Stimulated activated CD4-positive, alpha-beta T cell treated with anti-CD3 and anti-CD28 coated beads, Interleukin-4, amount 100 ng/mL, for 24 hours (primary cell): ENCODE results near the gene PLK2.

ENCODE experiments used
- DNase-seq: peaks from one replicate; pipeline ENCODE4 v3.0.0-alpha.2; 2020

The PLK2 gene

GRCh38 chr5:58477760-58478376 lies 18.0 kb upstream of the PLK2 start:
- DNase-seq: no peak

GRCh38 chr5:58475404-58475803 lies 15.5 kb upstream of the PLK2 start:
- no peak for DNase-seq

GRCh38 chr5:58469896-58470295 lies 10.0 kb upstream of the PLK2 start:
- DNase-seq: no peak

GRCh38 chr5:58466939-58467338 lies 7.1 kb upstream of the PLK2 start:
- peak; percentile 15 for DNase-seq

GRCh38 chr5:58462623-58463230 lies 2.8 kb upstream of the PLK2 start:
- peak; percentile 53 for DNase-seq

- DNase-seq: no peak
Measured at GRCh38 chr5:58462154-58462553, 2.3 kb upstream of the PLK2 start.

GRCh38 chr5:58460732-58461286 lies 923 bp upstream of the PLK2 start:
- peak; percentile 93 for DNase-seq

GRCh38 chr5:58459146-58460001 lies 512 bp downstream of the PLK2 start:
- peak; percentile 5 for DNase-seq

GRCh38 chr5:58458743-58459145 lies 1.1 kb downstream of the PLK2 start:
- no peak for DNase-seq

GRCh38 chr5:58458141-58458742 lies 1.6 kb downstream of the PLK2 start:
- no peak for DNase-seq

GRCh38 chr5:58457050-58457449 lies 2.8 kb downstream of the PLK2 start:
- no peak for DNase-seq

GRCh38 chr5:58456486-58456885 lies 3.4 kb downstream of the PLK2 start:
- no peak for DNase-seq

GRCh38 chr5:58456026-58456425 lies 3.9 kb downstream of the PLK2 start:
- no peak for DNase-seq

GRCh38 chr5:58455480-58455879 lies 4.4 kb downstream of the PLK2 start:
- no peak for DNase-seq

GRCh38 chr5:58455066-58455465 lies 4.8 kb downstream of the PLK2 start:
- no peak for DNase-seq

GRCh38 chr5:58454025-58454424 lies 5.9 kb downstream of the PLK2 start:
- DNase-seq: no peak

- no peak for DNase-seq
Measured at GRCh38 chr5:58453306-58453705, 6.6 kb downstream of the PLK2 start.

- no peak for DNase-seq
Measured at GRCh38 chr5:58452566-58453258, 7.2 kb downstream of the PLK2 start.

- no peak for DNase-seq
Measured at GRCh38 chr5:58451732-58452565, 7.9 kb downstream of the PLK2 start.

- no peak for DNase-seq
Measured at GRCh38 chr5:58450811-58451629, 8.9 kb downstream of the PLK2 start.

- DNase-seq: no peak
Measured at GRCh38 chr5:58450018-58450417, 9.9 kb downstream of the PLK2 start.
